HepG2 (cell line): ENCODE data around the gene MCU. TPM values are rescaled to one million over a fixed set of nuclear protein-coding genes. Genes with fewer than 3 reads are reported as not detected.

Source experiments
- ATAC-seq: fragments of 200-7000 bp; cut with Tn5 transposase; 3 replicates; pipeline ENCODE4 v1.9.1; 2020; ENCODE audit warnings: mild to moderate bottlenecking, moderate library complexity
- BruUV-seq: library from RNA; stranded (reverse); fragments of 400-500 nt; replicated peaks from 2 replicates; lab custom pipeline; 2021; lab: Mats Ljungman, UMichigan
- CTCF ChIA-PET: fragments of 300-600 bp; formaldehyde crosslinking; extraction: SDS; loops from one replicate; lab custom pipeline; 2021; ENCODE audit warnings: low total read pairs, inconsistent platforms, low intra/inter-chr PET ratio; lab: Yijun Ruan, JAX
- POLR2A ChIA-PET: fragments of 350-600 bp; sonication (Branson Sonifier 250); formaldehyde crosslinking; loops from one replicate; lab custom pipeline; 2020; ENCODE audit warnings: antibody characterized with exemption, inconsistent platforms; lab: Yijun Ruan, JAX
- DNase-seq: peaks from one replicate; pipeline ENCODE4 v3.0.0-alpha.2; 2015; ENCODE audit warnings: low spot score
- FAIRE-seq: peaks from 3 replicates; lab custom pipeline; 2011; peaks lifted over from hg19 to GRCh38; lab: Jason Lieb, UNC
- H2AFZ ChIP-seq: one replicate; pipeline ENCODE4 v1.6.1; 2011; ENCODE audit warnings: low read length, inconsistent platforms
- H3K27ac ChIP-seq: fragments of 300-600 bp; 3 replicates; pipeline ENCODE4 v1.8.0; 2011; ENCODE audit warnings: mixed run types, mild to moderate bottlenecking, mixed read lengths, low read length, inconsistent platforms; ENCODE audit not compliant: insufficient read depth; ENCODE audit errors: extremely low read length
- H3K27me3 ChIP-seq, 2 experiments: fragments of 200-600 bp in 1 of 2; 2 replicates in 1 of 2; 3 replicates in 1 of 2; pipeline versions ENCODE4 v1.6.0 to v1.8.0; 2011; ENCODE audit warnings: low read length in 2 of 2, mild to moderate bottlenecking in 2 of 2, moderate library complexity in 2 of 2, inconsistent platforms in 1 of 2; ENCODE audit not compliant: insufficient read depth in 2 of 2, control insufficient read depth in 1 of 2
- H3K36me3 ChIP-seq, 2 experiments: fragments of 200-600 bp in 1 of 2; replicated peaks in 1 of 2; 2 replicates in 1 of 2; 3 replicates in 1 of 2; pipeline versions ENCODE4 v1.5.1 to v1.8.0; 2011; ENCODE audit warnings: low read length in 2 of 2, inconsistent platforms in 1 of 2; ENCODE audit not compliant: insufficient read depth in 2 of 2, control insufficient read depth in 1 of 2
- H3K4me1 ChIP-seq: 2 replicates; pipeline ENCODE4 v1.5.1; 2012; ENCODE audit warnings: low read length, inconsistent platforms; ENCODE audit not compliant: insufficient read depth
- H3K4me2 ChIP-seq: 2 replicates; pipeline ENCODE4 v1.6.0; 2011; ENCODE audit warnings: low read depth, low read length, inconsistent platforms
- H3K4me3 ChIP-seq, 3 experiments: fragments of 200-600 bp in 1 of 3; sonication (generic), shearing (Covaris generic) in 1 of 3; replicated peaks in 1 of 3; 2 replicates each; pipeline ENCODE4 v1.5.1; 2011 to 2016; ENCODE audit warnings: low read length in 3 of 3, inconsistent platforms in 2 of 3, low read depth in 2 of 3, mild to moderate bottlenecking in 2 of 3, control low read depth in 1 of 3, mixed read lengths in 1 of 3; ENCODE audit not compliant: insufficient read depth in 1 of 3
- H3K79me2 ChIP-seq: one replicate; pipeline ENCODE4 v1.6.1; 2011; ENCODE audit warnings: low read length, inconsistent platforms; ENCODE audit not compliant: insufficient read depth
- H3K9ac ChIP-seq: 2 replicates; pipeline ENCODE4 v1.6.0; 2011; ENCODE audit warnings: mild to moderate bottlenecking, low read depth, low read length, inconsistent platforms; ENCODE audit not compliant: insufficient read depth
- H3K9me3 ChIP-seq: 2 replicates; pipeline ENCODE4 v1.5.1; 2012; ENCODE audit warnings: mild to moderate bottlenecking, low read length
- H4K20me1 ChIP-seq: 2 replicates; pipeline ENCODE4 v1.6.0; 2011; ENCODE audit warnings: inconsistent platforms, mild to moderate bottlenecking, low read length, moderate library complexity; ENCODE audit not compliant: insufficient read depth
- BCLAF1 ChIP-seq: fragments of 450-650 bp; IDR thresholded peaks from 2 replicates; pipeline ENCODE4 v1.6.1; 2017; ENCODE audit warnings: mild to moderate bottlenecking
- EZH2 ChIP-seq: conservative IDR thresholded peaks from 2 replicates; pipeline ENCODE4 v1.6.1; 2012; ENCODE audit warnings: mild to moderate bottlenecking, low read depth, low read length, moderate library complexity
- GABPA ChIP-seq, 2 experiments: IDR thresholded peaks; 2 replicates each; pipeline ENCODE4 v1.6.1; 2011 to 2016; ENCODE audit warnings: low read depth in 2 of 2, low read length in 1 of 2, missing biosample characterization in 1 of 2, missing genetic modification characterization in 1 of 2
- RFXAP ChIP-seq: sonication (generic); formaldehyde crosslinking; IDR thresholded peaks from 2 replicates; pipeline ENCODE4 v1.4.0; 2020; ENCODE audit warnings: missing genetic modification reagents, borderline replicate concordance
- SAFB2 ChIP-seq: sonication (generic); formaldehyde crosslinking; IDR thresholded peaks from 2 replicates; pipeline ENCODE4 v1.5.1; 2020; ENCODE audit warnings: missing genetic modification reagents, low read depth, mild to moderate bottlenecking, borderline replicate concordance
- SNAPC2 ChIP-seq: sonication (generic); formaldehyde crosslinking; IDR thresholded peaks from 2 replicates; pipeline ENCODE4 v1.8.1; 2022; ENCODE audit warnings: mild to moderate bottlenecking, missing genetic modification reagents
- TIGD3 ChIP-seq: sonication (generic); formaldehyde crosslinking; IDR thresholded peaks from 2 replicates; pipeline ENCODE4 v1.5.1; 2020; ENCODE audit warnings: mild to moderate bottlenecking, missing genetic modification reagents, borderline replicate concordance
- ZNF121 ChIP-seq: sonication (generic); formaldehyde crosslinking; IDR thresholded peaks from 2 replicates; pipeline ENCODE4 v1.5.0; 2020; ENCODE audit warnings: mild to moderate bottlenecking, missing genetic modification reagents
- ZNF331 ChIP-seq: sonication (generic); formaldehyde crosslinking; IDR thresholded peaks from 2 replicates; pipeline ENCODE4 v1.4.0; 2020; ENCODE audit warnings: missing genetic modification reagents
- ZNF432 ChIP-seq: sonication (generic); formaldehyde crosslinking; IDR thresholded peaks from 2 replicates; pipeline ENCODE4 v1.5.0; 2020; ENCODE audit warnings: missing genetic modification reagents, mild to moderate bottlenecking, borderline replicate concordance
- ZNF460 ChIP-seq: sonication (generic); formaldehyde crosslinking; IDR thresholded peaks from 2 replicates; pipeline ENCODE4 v1.5.1; 2020; ENCODE audit warnings: missing genetic modification reagents, mild to moderate bottlenecking, borderline replicate concordance
- ZNF761 ChIP-seq: sonication (generic); formaldehyde crosslinking; conservative IDR thresholded peaks from 2 replicates; pipeline ENCODE4 v1.4.0; 2020; ENCODE audit warnings: mild to moderate bottlenecking, missing genetic modification reagents
- WGBS: methylation state at CpG from one replicate; pipeline ENCODE4 v1.1.6; 2017; ENCODE audit warnings: low lambda C conversion rate; 5-methylcytosine and 5-hydroxymethylcytosine counted together
- in situ Hi-C: cut with HindIII; loops from 2 replicates; pipeline ENCODE4 v1.10.0; 2017; ENCODE audit warnings: low pct_unique_long_range_greater_than_20kb; ENCODE audit not compliant: extremely low pct_ligation_motif_present
- intact Hi-C: fragments of 100-400 bp; cut with micrococcal nuclease; formaldehyde crosslinking; loops from one replicate; pipeline ENCODE4 v1.10.0; 2022; ENCODE audit not compliant: unreplicated experiment
- polyA plus RNA-seq, 8 experiments: library from polyadenylated mRNA; depleted of rRNA in 3 of 8; stranded (reverse) in 7 of 8; unstranded in 1 of 8; fragments of >200 nt; fragmentation: Illumina TruSeq in 4 of 8; extraction: Trizol in 4 of 8; gene quantifications; 2 replicates each; pipeline versions ENCODE4 v1.2.1 to v1.2.3, GENCODE V29; 2011 to 2016; ENCODE audit warnings: low read depth in 4 of 8, missing spikeins in 1 of 8, mixed read lengths in 1 of 8; ENCODE audit not compliant: insufficient read depth in 1 of 8
- total RNA-seq, 5 experiments: library from RNA; depleted of rRNA; stranded (reverse); fragments of >200 nt; fragmentation: Illumina TruSeq; extraction: Trizol; gene quantifications; 2 replicates each; pipeline ENCODE4 v1.2.3, GENCODE V29; 2016; ENCODE audit warnings: low read depth in 1 of 5

The MCU gene
- total and polyA plus RNA-seq, 2 of the 13 experiments (the other 11 are each of a cell fraction or from before 2014, with no cell fraction given) = 25.9 to 64.5 TPM

GRCh38 chr10:72855129-72855528 lies 163.2 kb downstream of the MCU start:
- no TSS peak for BruUV-seq
- POLR2A ChIA-PET = no interaction called here
- CTCF ChIA-PET = no interaction called here

GRCh38 chr10:72855790-72856189 lies 163.8 kb downstream of the MCU start:
- H3K79me2 ChIP-seq = no peaks in the 10 kb centered on the region
- H3K9ac ChIP-seq = no peak overlapping the region
- 95% methylated on average over 2 of the region's 2 CpGs for WGBS
- ATAC-seq (no peak), DNase-seq (no peak), FAIRE-seq (no peak)
- H4K20me1 ChIP-seq = no peaks in the 10 kb centered on the region
- no TSS peak for BruUV-seq
- H3K36me3 ChIP-seq = peaks cover 0 to 6% of the 10 kb centered on the region in 2 experiments; a peak in 3 of 5 replicates
- no peak overlapping the region for H3K4me3 ChIP-seq
- POLR2A ChIA-PET = no interaction called here
- H3K27me3 ChIP-seq = no peaks in the 10 kb centered on the region
- CTCF ChIA-PET = no interaction called here
- in situ Hi-C loops = no loop called here
- H3K27ac ChIP-seq = no peak overlapping the region
- no peak overlapping the region for H3K4me2 ChIP-seq
- intact Hi-C loops = no loop called here
- no peaks in the 10 kb centered on the region for H3K4me1 ChIP-seq
- H2AFZ ChIP-seq = no peak overlapping the region
- peaks cover 5% of the 10 kb centered on the region; the same call in 1 of the 2 replicates for H3K9me3 ChIP-seq
- TF ChIP-seq ZNF432 (CRISPR knock-in tag) = no peak
- TF ChIP-seq ZNF761 = no peak
- TF ChIP-seq GABPA (IDR thresholded peaks at IDR 0.05; ENCODE audit: low read depth, low read length) = no peak
- no peak for TF ChIP-seq GABPA (CRISPR knock-in tag; IDR thresholded peaks at IDR 0.05; ENCODE audit: low read depth)
- no peak for TF ChIP-seq SNAPC2 (CRISPR knock-in tag)
- TF ChIP-seq BCLAF1 = no peak
- no peak for TF ChIP-seq EZH2
- no peak for TF ChIP-seq ZNF331

More at GRCh38 chr10:72855129-72855528, 163.2 kb downstream of the MCU start:
- H4K20me1 ChIP-seq = no peaks in the 10 kb centered on the region
- no peaks in the 10 kb centered on the region; a peak in 2 of 5 replicates for H3K36me3 ChIP-seq
- H3K4me1 ChIP-seq = no peaks in the 10 kb centered on the region
- TF ChIP-seq ZNF121 (CRISPR knock-in tag) = peak; percentile 69
- TF ChIP-seq SAFB2 (CRISPR knock-in tag) = no peak
- no peak for TF ChIP-seq RFXAP (CRISPR knock-in tag)
- TF ChIP-seq TIGD3 (CRISPR knock-in tag) = no peak
- TF ChIP-seq ZNF460 (CRISPR knock-in tag) = no peak
- in situ Hi-C loops (no loop called here), intact Hi-C loops (no loop called here)
- H3K79me2 ChIP-seq = no peaks in the 10 kb centered on the region
- H3K4me2 ChIP-seq = no peak overlapping the region
- no peak for DNase-seq
- H3K27ac ChIP-seq = no peak overlapping the region
- no peak overlapping the region for H2AFZ ChIP-seq
- H3K9ac ChIP-seq = no peak overlapping the region
- no peak overlapping the region for H3K4me3 ChIP-seq
- H3K9me3 ChIP-seq = peaks cover 5% of the 10 kb centered on the region; the same call in 1 of the 2 replicates
- no peak for ATAC-seq
- FAIRE-seq = no peak
- H3K27me3 ChIP-seq = no peaks in the 10 kb centered on the region
